ENCODE data around the gene ZBTB45. TPM values are rescaled to one million over a fixed set of nuclear protein-coding genes. Genes with fewer than 3 reads are reported as not detected.

ZBTB45 gene
- total RNA-seq, 1 donor from 2014 or later = 20.2 TPM

- H3K4me3 Mint-ChIP-seq = peak overlapping the region; percentile 99
- DNase-seq (ENCODE audit: extremely low spot score, unreplicated experiment) = no peak
- H3K36me3 Mint-ChIP-seq = peaks cover 20% of the 10 kb centered on the region
- no peaks in the 10 kb centered on the region for H3K27me3 Mint-ChIP-seq
- peak overlapping the region; percentile 100 for H3K27ac Mint-ChIP-seq
- no peak for TF ChIP-seq CTCF (conservative IDR thresholded peaks at IDR 0.05)
- H3K9me3 Mint-ChIP-seq = no peaks in the 10 kb centered on the region
- peaks cover 20% of the 10 kb centered on the region for H3K4me1 Mint-ChIP-seq (ENCODE audit: unreplicated experiment)
Measured at GRCh38 chr19:58555920-58556621, 36.5 kb upstream of the ZBTB45 start.

- H3K9me3 Mint-ChIP-seq = no peaks in the 10 kb centered on the region
- H3K27ac Mint-ChIP-seq = peak overlapping the region; percentile 99
- H3K4me1 Mint-ChIP-seq (ENCODE audit: unreplicated experiment) = peaks cover 20% of the 10 kb centered on the region
- peak overlapping the region; percentile 95 for H3K4me3 Mint-ChIP-seq
- peaks cover 20% of the 10 kb centered on the region for H3K36me3 Mint-ChIP-seq
- DNase-seq (ENCODE audit: extremely low spot score, unreplicated experiment) = no peak
- H3K27me3 Mint-ChIP-seq = no peaks in the 10 kb centered on the region
- TF ChIP-seq CTCF (conservative IDR thresholded peaks at IDR 0.05) = no peak
Measured at GRCh38 chr19:58555369-58555885, 35.8 kb upstream of the ZBTB45 start.

GRCh38 chr19:58554494-58555368 lies 35.1 kb upstream of the ZBTB45 start, which contains the start of gene CHMP2A:
Gene CHMP2A, minus strand, starts transcription at chr19:58555105. Its CDS starts 893 bp downstream, at chr19:58554212.
- Mint-ChIP-seq H3K9me3 (no peaks in the 10 kb centered on the region), H3K27ac (peak within 1 kb of the TSS; percentile 100), H3K4me3 (peak within 1 kb of the TSS; percentile 95), H3K27me3 (no peaks in the 10 kb centered on the region), H3K4me1 (ENCODE audit: unreplicated experiment) (peaks cover 20% of the 10 kb centered on the region), H3K36me3 (peaks cover 23% of the 10 kb centered on the region)
- TF ChIP-seq CTCF (conservative IDR thresholded peaks at IDR 0.05) = no peak
- DNase-seq (ENCODE audit: extremely low spot score, unreplicated experiment) = peak; percentile 99

- Mint-ChIP-seq H3K36me3 (peaks cover 23% of the 10 kb centered on the region), H3K27ac (peak overlapping the region; percentile 99), H3K9me3 (no peaks in the 10 kb centered on the region), H3K4me3 (peak overlapping the region; percentile 95), H3K4me1 (ENCODE audit: unreplicated experiment) (peaks cover 20% of the 10 kb centered on the region), H3K27me3 (no peaks in the 10 kb centered on the region)
- DNase-seq (ENCODE audit: extremely low spot score, unreplicated experiment) = no peak
- no peak for TF ChIP-seq CTCF (conservative IDR thresholded peaks at IDR 0.05)
Measured at GRCh38 chr19:58553799-58554493, 34.3 kb upstream of the ZBTB45 start.

- Mint-ChIP-seq H3K36me3 (peaks cover 27% of the 10 kb centered on the region), H3K9me3 (no peaks in the 10 kb centered on the region), H3K4me1 (ENCODE audit: unreplicated experiment) (peaks cover 20% of the 10 kb centered on the region), H3K27me3 (no peaks in the 10 kb centered on the region), H3K4me3 (peak overlapping the region; percentile 13), H3K27ac (peak overlapping the region; percentile 57)
- DNase-seq (ENCODE audit: extremely low spot score, unreplicated experiment) = no peak
- TF ChIP-seq CTCF (conservative IDR thresholded peaks at IDR 0.05) = no peak
Measured at GRCh38 chr19:58552655-58553054, 33.0 kb upstream of the ZBTB45 start.

All from type B pancreatic cell (in vitro differentiated cells).